CD14-positive monocyte (primary cell): Measurements from ENCODE around the gene MCF2L. TPM values are rescaled to one million over a fixed set of nuclear protein-coding genes. Genes with fewer than 3 reads are reported as not detected.

ENCODE experiments used
- DNase-seq, 3 donors: peaks; one replicate each; pipeline ENCODE4 v3.0.0-alpha.2; 2011 to 2022
- H2AFZ ChIP-seq: 2 replicates; pipeline ENCODE4 v1.6.0; 2012; ENCODE audit warnings: mild to moderate bottlenecking, low read depth, low read length, inconsistent platforms; ENCODE audit not compliant: insufficient read depth, poor library complexity, severe bottlenecking
- H3K27ac ChIP-seq, 2 donors: 1 replicate in 1 of 2; 2 replicates in 1 of 2; pipeline ENCODE4 v1.5.1; 2012 to 2013; ENCODE audit warnings: low read length in 2 of 2, control low read depth in 1 of 2, inconsistent platforms in 1 of 2, low read depth in 1 of 2, mild to moderate bottlenecking in 1 of 2
- H3K27me3 ChIP-seq, 2 donors: one replicate each; pipeline versions ENCODE4 v1.6.0 to v1.6.1; 2011 to 2013; ENCODE audit warnings: low read length in 2 of 2; ENCODE audit not compliant: control insufficient read depth in 2 of 2, insufficient read depth in 2 of 2
- H3K36me3 ChIP-seq, 2 donors: replicated peaks in 1 of 2; 1 replicate in 1 of 2; 2 replicates in 1 of 2; pipeline versions ENCODE4 v1.5.1 to v1.6.1; 2012 to 2013; ENCODE audit warnings: low read length in 2 of 2, control low read depth in 1 of 2, inconsistent platforms in 1 of 2, mild to moderate bottlenecking in 1 of 2; ENCODE audit not compliant: insufficient read depth in 2 of 2, control insufficient read depth in 1 of 2
- H3K4me1 ChIP-seq, 2 donors: 1 replicate in 1 of 2; 2 replicates in 1 of 2; pipeline versions ENCODE4 v1.5.1 to v1.6.1; 2012 to 2013; ENCODE audit warnings: low read length in 2 of 2, control low read depth in 1 of 2, inconsistent platforms in 1 of 2, mild to moderate bottlenecking in 1 of 2, moderate library complexity in 1 of 2; ENCODE audit not compliant: insufficient read depth in 2 of 2, control insufficient read depth in 1 of 2
- H3K4me2 ChIP-seq: replicated peaks from 2 replicates; pipeline ENCODE3; 2012; ENCODE audit warnings: low read length, moderate library complexity, mild to moderate bottlenecking; ENCODE audit not compliant: poor library complexity, severe bottlenecking; ENCODE audit errors: extremely low read depth
- H3K4me3 ChIP-seq, 3 experiments: fragments of 200-600 bp in 1 of 3; sonication (generic) in 1 of 3; replicated peaks in 1 of 3; 1 replicate in 2 of 3; 2 replicates in 1 of 3; pipeline ENCODE4 v1.5.1; 2011 to 2013; ENCODE audit warnings: low read length in 3 of 3, mild to moderate bottlenecking in 3 of 3, control low read depth in 2 of 3, low read depth in 2 of 3, inconsistent platforms in 1 of 3, moderate library complexity in 1 of 3
- H3K79me2 ChIP-seq: 2 replicates; pipeline ENCODE4 v1.6.0; 2012; ENCODE audit warnings: mild to moderate bottlenecking, control low read depth, inconsistent platforms, low read length, moderate library complexity; ENCODE audit not compliant: insufficient read depth
- H3K9ac ChIP-seq: 2 replicates; pipeline ENCODE4 v1.6.0; 2017; ENCODE audit warnings: low read length, mild to moderate bottlenecking; ENCODE audit not compliant: insufficient read depth, poor library complexity, severe bottlenecking
- H3K9me3 ChIP-seq, 2 donors: replicated peaks in 1 of 2; 1 replicate in 1 of 2; 2 replicates in 1 of 2; pipeline versions ENCODE4 v1.5.1 to v1.6.1; 2012 to 2013; ENCODE audit warnings: low read length in 2 of 2, control low read depth in 1 of 2; ENCODE audit not compliant: control insufficient read depth in 1 of 2, insufficient read depth in 1 of 2
- H4K20me1 ChIP-seq: 2 replicates; pipeline ENCODE4 v1.6.0; 2012; ENCODE audit warnings: mild to moderate bottlenecking, low read length, control low read depth, moderate library complexity; ENCODE audit not compliant: insufficient read depth
- H3K27ac Mint-ChIP-seq, 7 donors: one replicate each; pipeline ENCODE4 v1.8.0; 2020; ENCODE audit warnings: mild to moderate bottlenecking in 7 of 7, mixed read lengths in 7 of 7, moderate library complexity in 6 of 7, inconsistent platforms in 2 of 7
- H3K27me3 Mint-ChIP-seq, 3 donors: one replicate each; pipeline ENCODE4 v1.8.0; 2021 to 2022; ENCODE audit warnings: low read depth in 3 of 3, mild to moderate bottlenecking in 3 of 3, mixed read lengths in 3 of 3, moderate library complexity in 3 of 3, inconsistent platforms in 1 of 3
- H3K36me3 Mint-ChIP-seq, 2 donors: one replicate each; pipeline ENCODE4 v1.8.0; 2020; ENCODE audit warnings: mixed read lengths in 2 of 2, inconsistent platforms in 1 of 2, mild to moderate bottlenecking in 1 of 2
- H3K4me1 Mint-ChIP-seq: one replicate; pipeline ENCODE4 v1.8.0; 2020; ENCODE audit warnings: mild to moderate bottlenecking, mixed read lengths
- H3K4me3 Mint-ChIP-seq, 2 donors: one replicate each; pipeline ENCODE4 v1.8.0; 2020; ENCODE audit warnings: mild to moderate bottlenecking in 2 of 2, mixed read lengths in 2 of 2, moderate library complexity in 1 of 2
- H3K9me3 Mint-ChIP-seq, 7 donors: one replicate each; pipeline ENCODE4 v1.8.0; 2020 to 2022; ENCODE audit warnings: mixed read lengths in 7 of 7, mild to moderate bottlenecking in 6 of 7, moderate library complexity in 6 of 7, inconsistent platforms in 2 of 7
- WGBS: methylation state at CpG from one replicate; pipeline ENCODE4 v1.1.5; 2013; ENCODE audit warnings: missing lambda C conversion rate; ENCODE audit not compliant: insufficient coverage; 5-methylcytosine and 5-hydroxymethylcytosine counted together
- intact Hi-C, 2 donors: fragments of 100-400 bp; cut with micrococcal nuclease; formaldehyde crosslinking; loops; one replicate each; pipeline versions ENCODE4 v1.15.0 to v1.15.1; 2023
- polyA plus RNA-seq, 3 donors: library from polyadenylated mRNA; depleted of rRNA in 1 of 3; unstranded in 2 of 3; stranded (reverse) in 1 of 3; fragments of 300-500 nt in 2 of 3; fragments of >200 nt in 1 of 3; fragmentation: Illumina TruSeq in 2 of 3; gene quantifications; 1 replicate in 2 of 3; 2 replicates in 1 of 3; pipeline ENCODE4 v1.2.3, GENCODE V29; 2012 to 2021
- TF ChIP-seq, protein P1 (sequence below): fragments of 200-600 bp; IDR thresholded peaks from one replicate; pipeline ENCODE4 v1.8.0; 2022; ENCODE audit warnings: antibody characterized with exemption, mild to moderate bottlenecking

MCF2L gene
- polyA plus RNA-seq, 3 donors, result not detected

DNA sequence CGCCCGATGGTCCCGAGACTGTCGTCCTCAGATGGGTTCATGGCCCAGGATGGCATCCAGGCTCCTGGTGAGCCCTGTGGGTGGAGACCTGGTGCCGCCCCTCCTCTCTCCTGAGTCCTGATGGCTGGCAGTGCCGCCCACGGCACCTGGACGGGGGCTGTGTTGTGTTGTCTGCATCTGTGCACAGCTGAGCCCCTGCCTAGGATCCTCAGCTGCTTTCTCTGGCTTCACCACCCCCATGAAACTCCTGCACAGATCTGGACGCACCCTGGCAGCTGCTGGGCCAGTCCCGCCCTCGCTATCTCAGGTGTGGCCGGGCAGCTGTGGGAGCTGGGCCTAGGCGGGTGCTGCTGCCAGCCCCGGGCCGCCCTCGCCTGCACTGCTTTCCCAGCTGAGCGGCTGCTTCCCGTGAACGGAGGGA is 27.7 kb downstream of the MCF2L start:
- intact Hi-C loops, result no loop called here
- Mint-ChIP-seq H3K27me3 (peaks cover 15 to 22% (median 21%) of the 10 kb centered on the region in 3 donors), H3K4me1 (no peaks in the 10 kb centered on the region)

DNA sequence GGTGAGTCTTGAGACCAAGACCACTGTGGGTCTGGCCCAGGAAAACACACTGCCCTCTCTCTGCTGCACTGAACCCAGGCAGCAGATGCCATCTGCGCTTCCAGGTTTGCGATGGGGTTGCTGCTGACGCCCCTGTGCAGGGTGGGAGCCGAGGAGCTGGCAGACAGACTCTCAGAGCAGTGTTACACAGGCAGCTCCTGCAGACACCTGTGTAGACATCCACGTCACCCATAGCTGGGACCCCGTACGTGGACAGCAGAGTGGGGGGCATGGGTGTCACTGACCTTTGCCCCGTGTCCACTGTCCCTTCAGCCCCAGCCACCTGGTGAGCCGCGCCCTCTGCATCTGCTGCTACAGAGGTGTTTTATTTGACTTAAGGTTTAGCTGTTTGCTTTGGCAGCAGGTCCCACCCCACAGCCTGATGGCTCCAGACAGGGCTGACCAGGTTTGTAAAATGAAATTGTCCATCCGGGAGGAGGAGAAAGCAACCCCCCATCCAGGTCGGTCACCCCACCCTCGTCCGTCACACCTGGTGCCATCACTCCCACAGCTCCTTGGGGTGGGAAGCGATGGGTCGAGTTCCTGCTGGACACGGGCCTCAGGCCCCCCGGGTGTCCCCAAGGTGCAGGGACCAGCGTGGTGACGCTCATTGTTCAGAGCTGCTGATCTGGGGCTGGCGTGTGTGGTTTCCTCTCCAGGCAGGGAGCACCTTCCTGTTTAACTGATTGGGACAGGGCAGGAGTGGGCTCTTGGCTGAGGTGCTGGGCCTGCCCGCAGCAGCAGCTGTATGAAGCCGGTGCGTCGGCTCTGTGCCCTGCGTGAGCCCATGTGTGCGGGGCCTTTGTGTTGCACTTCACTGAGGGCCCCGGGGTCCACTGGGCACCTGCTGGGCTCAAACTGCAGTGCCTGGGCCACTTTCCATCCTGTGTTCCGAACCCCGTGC is 28.4 kb downstream of the MCF2L start:
- H3K27ac Mint-ChIP-seq, result no peak overlapping the region
- H3K9me3 ChIP-seq, result no peaks in the 10 kb centered on the region
- no peak for DNase-seq
- no peaks in the 10 kb centered on the region for H4K20me1 ChIP-seq
- H3K4me1 ChIP-seq, result no peaks in the 10 kb centered on the region
- no peak overlapping the region for H3K4me3 Mint-ChIP-seq
- no peak overlapping the region for H3K4me2 ChIP-seq
- no peak overlapping the region for H3K27ac ChIP-seq
- no peaks in the 10 kb centered on the region for H3K36me3 ChIP-seq
- TF ChIP-seq, protein P1, sequence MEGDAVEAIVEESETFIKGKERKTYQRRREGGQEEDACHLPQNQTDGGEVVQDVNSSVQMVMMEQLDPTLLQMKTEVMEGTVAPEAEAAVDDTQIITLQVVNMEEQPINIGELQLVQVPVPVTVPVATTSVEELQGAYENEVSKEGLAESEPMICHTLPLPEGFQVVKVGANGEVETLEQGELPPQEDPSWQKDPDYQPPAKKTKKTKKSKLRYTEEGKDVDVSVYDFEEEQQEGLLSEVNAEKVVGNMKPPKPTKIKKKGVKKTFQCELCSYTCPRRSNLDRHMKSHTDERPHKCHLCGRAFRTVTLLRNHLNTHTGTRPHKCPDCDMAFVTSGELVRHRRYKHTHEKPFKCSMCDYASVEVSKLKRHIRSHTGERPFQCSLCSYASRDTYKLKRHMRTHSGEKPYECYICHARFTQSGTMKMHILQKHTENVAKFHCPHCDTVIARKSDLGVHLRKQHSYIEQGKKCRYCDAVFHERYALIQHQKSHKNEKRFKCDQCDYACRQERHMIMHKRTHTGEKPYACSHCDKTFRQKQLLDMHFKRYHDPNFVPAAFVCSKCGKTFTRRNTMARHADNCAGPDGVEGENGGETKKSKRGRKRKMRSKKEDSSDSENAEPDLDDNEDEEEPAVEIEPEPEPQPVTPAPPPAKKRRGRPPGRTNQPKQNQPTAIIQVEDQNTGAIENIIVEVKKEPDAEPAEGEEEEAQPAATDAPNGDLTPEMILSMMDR, result no peak
- H2AFZ ChIP-seq, result no peak overlapping the region
- peaks cover 0 to 16% of the 10 kb centered on the region in 2 donors for H3K27me3 ChIP-seq
- no peaks in the 10 kb centered on the region for H3K36me3 Mint-ChIP-seq
- 41% methylated on average over 26 of the region's 30 CpGs for WGBS
- no peak overlapping the region for H3K9ac ChIP-seq
- peaks cover 19 to 29% (median 27%) of the 10 kb centered on the region in 3 donors for H3K27me3 Mint-ChIP-seq
- H3K4me1 Mint-ChIP-seq, result no peaks in the 10 kb centered on the region
- H3K9me3 Mint-ChIP-seq, result peaks cover 0 to 1% (median 0%) of the 10 kb centered on the region in 7 donors
- H3K4me3 ChIP-seq, result no peak overlapping the region
- H3K79me2 ChIP-seq, result no peaks in the 10 kb centered on the region
- intact Hi-C loops, result no loop called here

More for the DNA sequence above, 27.7 kb downstream of the MCF2L start:
- H3K9me3 ChIP-seq, result no peaks in the 10 kb centered on the region
- no peak overlapping the region for H3K4me2 ChIP-seq
- no peak for DNase-seq
- Mint-ChIP-seq H3K27ac (no peak overlapping the region), H3K4me3 (no peak overlapping the region), H3K9me3 (peaks cover 0 to 1% (median 0%) of the 10 kb centered on the region in 7 donors), H3K36me3 (no peaks in the 10 kb centered on the region)
- H3K79me2 ChIP-seq, result no peaks in the 10 kb centered on the region
- H3K27me3 ChIP-seq, result peaks cover 0 to 12% of the 10 kb centered on the region in 2 donors
- TF ChIP-seq, protein P1, result no peak
- no peak overlapping the region for H3K27ac ChIP-seq
- no peak overlapping the region for H3K4me3 ChIP-seq
- no peaks in the 10 kb centered on the region for H4K20me1 ChIP-seq
- H3K4me1 ChIP-seq, result no peaks in the 10 kb centered on the region
- no peak overlapping the region for H3K9ac ChIP-seq
- no peaks in the 10 kb centered on the region for H3K36me3 ChIP-seq
- 94% methylated on average over 19 of the region's 19 CpGs for WGBS
- no peak overlapping the region for H2AFZ ChIP-seq
